SH-SY5Y (cell line): ENCODE measurements around the gene COL8A1.

Experiments
- GATA2 ChIP-seq: IDR thresholded peaks from 2 replicates; pipeline ENCODE4 v1.6.1; 2011; ENCODE audit warnings: mild to moderate bottlenecking, low read depth, low read length
- GATA3 ChIP-seq: IDR thresholded peaks from 2 replicates; pipeline ENCODE4 v1.6.1; 2011; ENCODE audit warnings: low read depth, mild to moderate bottlenecking, low read length, moderate library complexity

GRCh38 chr3:99704417-99704816 is 66.0 kb downstream of the COL8A1 start:
- TF ChIP-seq GATA3 (no peak), GATA2 (no peak)
